GM10266 (cell line): ENCODE measurements around the gene NEBL.

Experiments
- DNase-seq: peaks from one replicate; pipeline ENCODE4 v3.0.0; 2012; ENCODE audit errors: extremely low spot score
- CTCF ChIP-seq: IDR thresholded peaks from 2 replicates; pipeline ENCODE4 v1.5.1; 2012; ENCODE audit warnings: mild to moderate bottlenecking, low read depth; ENCODE audit not compliant: control insufficient read depth, insufficient read depth; ENCODE audit errors: missing control alignments

Gene NEBL

GRCh38 chr10:20744821-20745220 lies 152.3 kb downstream of the NEBL start:
- no peak for TF ChIP-seq CTCF

GRCh38 chr10:20743942-20744341 lies 153.2 kb downstream of the NEBL start:
- no peak for DNase-seq
- TF ChIP-seq CTCF: no peak

More at GRCh38 chr10:20744821-20745220, 152.3 kb downstream of the NEBL start:
- DNase-seq: no peak

GRCh38 chr10:20742737-20743541 lies 154.2 kb downstream of the NEBL start:
- TF ChIP-seq CTCF: no peak
- no peak for DNase-seq

GRCh38 chr10:20740120-20740519 lies 157.0 kb downstream of the NEBL start:
- no peak for TF ChIP-seq CTCF
- DNase-seq: no peak

- DNase-seq: no peak
- no peak for TF ChIP-seq CTCF
Observed at GRCh38 chr10:20737107-20737506, 160.0 kb downstream of the NEBL start.
